ENCODE results near the gene USP12. TPM values are rescaled to one million over a fixed set of nuclear protein-coding genes. Genes with fewer than 3 reads are reported as not detected.
"Not testable (repeated sequence)": the region's sequence is repeated elsewhere in the genome, so short reads cannot be mapped to it uniquely, and the experiment has no call there.

The USP12 gene
- total RNA-seq, 1 donor, result 52.4 TPM

DNA sequence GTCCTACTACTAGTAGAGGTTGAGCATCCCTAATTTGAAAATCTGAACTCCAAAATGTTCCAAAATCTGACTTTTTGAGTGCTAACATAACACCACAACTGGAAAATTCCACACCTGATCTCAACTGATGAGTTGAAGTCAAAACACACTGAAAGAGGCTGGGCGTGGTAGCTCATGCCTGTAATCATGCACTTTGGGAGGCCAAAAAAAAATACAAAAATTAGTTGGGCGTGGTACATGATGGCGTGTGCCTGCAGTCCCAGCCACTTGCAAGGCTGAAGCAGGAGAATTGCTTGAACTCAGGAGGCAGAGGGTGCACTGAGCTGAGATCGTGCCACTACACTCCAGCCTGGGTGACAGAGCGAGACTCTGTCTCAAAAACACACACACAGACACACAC lies 29.9 kb downstream of the USP12 start:
- Histone ChIP-seq H3K27me3 (ENCODE audit: insufficient read depth, low read length) (no peaks in the 10 kb centered on the region), H3K4me3 (ENCODE audit: low read length) (no peak overlapping the region), H3K9me3 (ENCODE audit: low read depth, low read length) (no peaks in the 10 kb centered on the region), H3K4me1 (ENCODE audit: insufficient read depth, low read length) (no peaks in the 10 kb centered on the region)

DNA sequence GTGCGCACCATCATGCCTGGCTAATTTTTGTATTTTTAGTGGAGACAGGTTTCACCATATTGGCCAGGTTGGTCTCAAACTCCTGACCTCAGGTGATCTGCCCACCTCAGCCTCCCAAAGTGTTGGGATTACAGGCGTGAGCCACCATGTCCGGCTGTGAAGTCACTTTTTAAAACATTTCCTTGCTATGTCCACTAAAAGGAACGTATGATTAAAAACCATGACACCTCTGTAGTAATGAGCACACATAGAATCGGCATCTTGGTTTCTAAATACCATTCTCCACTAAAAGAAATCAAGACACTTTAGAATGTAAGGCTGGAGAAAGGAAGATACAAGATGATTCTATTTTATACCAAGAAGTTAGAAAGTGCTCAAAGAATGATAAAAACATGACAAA lies 30.5 kb downstream of the USP12 start:
- not testable (repeated sequence) for H3K27me3 ChIP-seq (ENCODE audit: insufficient read depth, low read length); H3K4me1 ChIP-seq (ENCODE audit: insufficient read depth, low read length)

DNA sequence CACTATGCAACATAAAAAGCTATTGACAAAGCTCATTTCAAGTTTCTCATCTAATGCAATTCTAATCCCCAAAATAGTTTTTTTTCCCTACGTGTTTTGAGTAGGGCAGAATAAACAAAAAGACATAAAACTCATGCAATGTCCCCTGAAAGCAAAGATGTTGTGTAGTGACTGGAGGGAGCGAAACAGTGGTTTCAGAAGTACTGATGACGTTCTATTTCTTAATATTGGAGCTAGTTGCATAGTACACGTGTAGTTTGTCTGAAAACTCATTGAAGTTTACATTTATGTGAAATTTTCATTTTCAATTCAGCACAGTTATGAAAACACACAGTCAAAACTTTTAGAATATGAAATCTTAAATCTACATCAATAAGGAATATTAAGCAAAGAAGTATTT lies 31.6 kb downstream of the USP12 start:
- Histone ChIP-seq H3K4me1 (ENCODE audit: insufficient read depth, low read length) (no peaks in the 10 kb centered on the region), H3K27me3 (ENCODE audit: insufficient read depth, low read length) (no peaks in the 10 kb centered on the region), H3K4me3 (ENCODE audit: low read length) (no peak overlapping the region), H3K9me3 (ENCODE audit: low read depth, low read length) (no peaks in the 10 kb centered on the region)

More for the DNA sequence above, 30.5 kb downstream of the USP12 start:
- not testable (repeated sequence) for H3K4me3 ChIP-seq (ENCODE audit: low read length); H3K9me3 ChIP-seq (ENCODE audit: low read depth, low read length)

DNA sequence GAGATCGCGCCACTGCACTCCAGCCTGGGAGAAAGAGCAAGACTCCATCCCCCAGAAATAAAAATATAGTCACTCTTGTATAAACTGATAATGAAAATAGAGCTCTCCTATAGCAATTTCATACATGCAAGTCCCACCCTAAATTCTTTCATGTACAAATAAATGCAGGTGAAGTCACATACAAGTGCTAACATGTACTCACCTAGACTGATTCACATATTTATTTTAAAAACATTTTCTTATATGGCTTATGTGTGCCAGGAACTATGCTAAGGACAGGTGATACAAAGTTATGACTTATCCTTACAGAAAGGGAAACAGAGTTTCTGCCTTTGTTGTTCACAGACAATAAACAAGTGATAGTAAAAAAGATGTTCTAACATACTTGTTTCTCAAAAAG lies 32.0 kb downstream of the USP12 start:
- H3K9me3 ChIP-seq (ENCODE audit: low read depth, low read length), result no peaks in the 10 kb centered on the region
- no peaks in the 10 kb centered on the region for H3K4me1 ChIP-seq (ENCODE audit: insufficient read depth, low read length)
- H3K4me3 ChIP-seq (ENCODE audit: low read length), result no peak overlapping the region
- H3K27me3 ChIP-seq (ENCODE audit: insufficient read depth, low read length), result no peaks in the 10 kb centered on the region

DNA sequence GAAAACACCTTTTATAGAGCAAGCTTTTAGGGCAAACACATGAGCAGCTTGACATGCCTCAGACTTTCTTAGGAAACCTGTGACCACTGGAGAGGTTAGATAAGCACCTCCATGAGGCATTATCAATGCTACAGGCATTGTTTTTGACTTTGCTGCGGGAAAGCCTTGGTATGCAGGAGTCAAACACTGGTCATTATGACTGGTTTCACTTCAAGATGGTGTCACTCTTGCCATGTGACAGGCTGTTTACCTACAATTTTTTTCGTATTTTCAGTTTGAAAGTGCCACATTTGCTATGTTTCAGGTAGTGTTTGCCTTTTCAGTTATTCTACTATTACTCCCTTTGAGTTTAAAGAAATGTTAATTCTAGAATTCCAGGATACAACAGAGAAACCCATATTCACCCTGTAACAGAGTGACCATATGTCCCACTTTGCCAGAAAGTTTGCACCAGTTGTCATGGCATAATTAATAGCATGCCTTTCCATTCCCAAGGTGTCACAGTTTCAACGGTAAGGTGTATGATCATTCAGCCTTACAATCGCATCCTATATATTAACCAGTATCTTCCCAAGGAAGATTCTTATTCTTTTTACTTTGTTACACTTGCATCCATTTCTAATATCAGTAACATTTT lies 33.0 kb downstream of the USP12 start:
- H3K27me3 ChIP-seq (ENCODE audit: insufficient read depth, low read length), result no peaks in the 10 kb centered on the region
- no peaks in the 10 kb centered on the region for H3K4me1 ChIP-seq (ENCODE audit: insufficient read depth, low read length)
- H3K9me3 ChIP-seq (ENCODE audit: low read depth, low read length), result no peaks in the 10 kb centered on the region
- no peak overlapping the region for H3K4me3 ChIP-seq (ENCODE audit: low read length)

- no peaks in the 10 kb centered on the region for H3K27me3 ChIP-seq (ENCODE audit: insufficient read depth, low read length)
- H3K9me3 ChIP-seq (ENCODE audit: low read depth, low read length), result no peaks in the 10 kb centered on the region
- H3K4me3 ChIP-seq (ENCODE audit: low read length), result no peak overlapping the region
- peaks cover 2% of the 10 kb centered on the region for H3K4me1 ChIP-seq (ENCODE audit: insufficient read depth, low read length)
Measured at GRCh38 chr13:27137759-27138158, 33.9 kb downstream of the USP12 start.

GRCh38 chr13:27135023-27135422 lies 36.6 kb downstream of the USP12 start:
- Histone ChIP-seq H3K9me3 (ENCODE audit: low read depth, low read length) (peaks cover 8% of the 10 kb centered on the region), H3K4me1 (ENCODE audit: insufficient read depth, low read length) (peaks cover 13% of the 10 kb centered on the region), H3K27me3 (ENCODE audit: insufficient read depth, low read length) (no peaks in the 10 kb centered on the region), H3K4me3 (ENCODE audit: low read length) (no peak overlapping the region)

DNA sequence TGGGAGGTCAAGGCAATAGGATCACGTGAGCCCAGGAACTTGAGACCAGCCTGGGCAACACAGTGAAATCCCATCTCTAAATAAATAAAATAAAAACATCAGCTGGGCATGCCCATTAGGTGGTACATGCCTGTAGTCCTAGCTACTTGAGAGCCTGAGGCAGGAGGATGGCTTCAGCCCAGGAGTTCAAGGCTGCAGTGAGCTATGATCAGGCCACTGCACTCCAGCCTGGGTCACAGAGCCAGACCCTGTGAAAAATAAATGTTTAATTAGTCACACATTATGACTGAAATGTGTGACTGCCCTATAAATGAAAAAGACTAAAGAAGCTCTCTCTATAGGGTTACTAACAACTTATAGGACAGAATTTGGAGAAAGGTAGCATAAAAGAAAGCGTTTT lies 37.7 kb downstream of the USP12 start:
- H3K4me3 ChIP-seq (ENCODE audit: low read length), result no peak overlapping the region
- peaks cover 13% of the 10 kb centered on the region for H3K4me1 ChIP-seq (ENCODE audit: insufficient read depth, low read length)

DNA sequence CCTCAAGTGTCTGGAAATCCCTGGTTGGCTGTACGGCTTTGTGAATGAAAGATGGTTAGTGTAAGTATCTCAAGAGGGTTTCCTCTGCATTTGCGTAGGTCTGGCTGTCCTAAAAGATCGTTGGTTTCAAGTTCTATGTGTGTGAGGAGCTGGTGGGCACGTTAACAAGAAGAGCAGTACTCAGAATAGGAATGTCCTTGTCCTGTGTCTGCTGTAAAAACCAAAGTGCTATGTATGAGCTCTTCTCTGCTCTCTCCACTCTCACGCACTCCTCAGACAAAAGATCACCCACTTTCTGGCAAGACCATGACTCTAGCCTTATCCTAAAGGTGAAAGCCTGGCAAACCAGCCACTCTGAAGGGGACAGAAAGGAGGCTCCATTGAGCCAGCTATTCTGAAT lies 39.1 kb downstream of the USP12 start:
- no peaks in the 10 kb centered on the region for H3K27me3 ChIP-seq (ENCODE audit: insufficient read depth, low read length)
- H3K4me1 ChIP-seq (ENCODE audit: insufficient read depth, low read length), result peaks cover 13% of the 10 kb centered on the region
- H3K4me3 ChIP-seq (ENCODE audit: low read length), result no peak overlapping the region
- H3K9me3 ChIP-seq (ENCODE audit: low read depth, low read length), result peaks cover 8% of the 10 kb centered on the region

More for the DNA sequence above, 37.7 kb downstream of the USP12 start:
- Histone ChIP-seq H3K9me3 (ENCODE audit: low read depth, low read length) (peaks cover 8% of the 10 kb centered on the region), H3K27me3 (ENCODE audit: insufficient read depth, low read length) (no peaks in the 10 kb centered on the region)

GRCh38 chr13:27131906-27132305 lies 39.7 kb downstream of the USP12 start:
- Histone ChIP-seq H3K9me3 (ENCODE audit: low read depth, low read length) (peaks cover 8% of the 10 kb centered on the region), H3K27me3 (ENCODE audit: insufficient read depth, low read length) (no peaks in the 10 kb centered on the region), H3K4me3 (ENCODE audit: low read length) (no peak overlapping the region), H3K4me1 (ENCODE audit: insufficient read depth, low read length) (peaks cover 13% of the 10 kb centered on the region)

DNA sequence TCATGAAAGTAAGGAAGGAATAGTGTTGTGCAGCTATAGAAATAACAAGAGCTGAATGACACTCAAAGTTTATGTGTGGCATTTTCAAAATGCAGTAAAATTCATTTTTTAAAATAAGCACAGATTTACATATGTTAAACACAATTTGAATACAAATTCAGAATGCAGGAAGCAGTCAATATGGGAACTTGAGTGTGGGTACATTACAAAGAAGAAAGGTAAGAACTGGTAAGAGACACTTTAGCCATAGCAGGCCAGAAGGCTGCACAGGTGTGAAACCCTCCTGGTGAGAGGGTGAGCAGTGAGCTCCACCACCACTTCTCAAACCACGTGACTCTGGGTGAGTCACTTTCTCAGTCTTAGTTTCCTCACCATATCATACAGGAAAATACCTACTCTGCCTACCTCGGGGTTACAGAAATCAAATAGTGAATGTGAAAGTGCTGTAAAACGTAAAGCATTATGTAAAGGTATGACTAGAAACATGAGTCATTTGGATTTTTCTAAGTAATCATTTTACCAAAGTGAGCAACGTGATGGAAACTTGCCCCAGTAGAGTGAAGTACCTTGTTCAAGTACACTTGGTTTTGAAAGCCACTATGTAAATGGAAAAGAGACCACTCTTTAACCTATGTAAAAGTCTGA lies 40.5 kb downstream of the USP12 start:
- Histone ChIP-seq H3K4me3 (ENCODE audit: low read length) (no peak overlapping the region), H3K27me3 (ENCODE audit: insufficient read depth, low read length) (no peaks in the 10 kb centered on the region), H3K4me1 (ENCODE audit: insufficient read depth, low read length) (peaks cover 16% of the 10 kb centered on the region), H3K9me3 (ENCODE audit: low read depth, low read length) (peaks cover 8% of the 10 kb centered on the region)

- Histone ChIP-seq H3K9me3 (ENCODE audit: low read depth, low read length) (peaks cover 8% of the 10 kb centered on the region), H3K4me3 (ENCODE audit: low read length) (no peak overlapping the region), H3K4me1 (ENCODE audit: insufficient read depth, low read length) (peaks cover 16% of the 10 kb centered on the region), H3K27me3 (ENCODE audit: insufficient read depth, low read length) (no peaks in the 10 kb centered on the region)
Measured at GRCh38 chr13:27130223-27130978, 41.2 kb downstream of the USP12 start.

DNA sequence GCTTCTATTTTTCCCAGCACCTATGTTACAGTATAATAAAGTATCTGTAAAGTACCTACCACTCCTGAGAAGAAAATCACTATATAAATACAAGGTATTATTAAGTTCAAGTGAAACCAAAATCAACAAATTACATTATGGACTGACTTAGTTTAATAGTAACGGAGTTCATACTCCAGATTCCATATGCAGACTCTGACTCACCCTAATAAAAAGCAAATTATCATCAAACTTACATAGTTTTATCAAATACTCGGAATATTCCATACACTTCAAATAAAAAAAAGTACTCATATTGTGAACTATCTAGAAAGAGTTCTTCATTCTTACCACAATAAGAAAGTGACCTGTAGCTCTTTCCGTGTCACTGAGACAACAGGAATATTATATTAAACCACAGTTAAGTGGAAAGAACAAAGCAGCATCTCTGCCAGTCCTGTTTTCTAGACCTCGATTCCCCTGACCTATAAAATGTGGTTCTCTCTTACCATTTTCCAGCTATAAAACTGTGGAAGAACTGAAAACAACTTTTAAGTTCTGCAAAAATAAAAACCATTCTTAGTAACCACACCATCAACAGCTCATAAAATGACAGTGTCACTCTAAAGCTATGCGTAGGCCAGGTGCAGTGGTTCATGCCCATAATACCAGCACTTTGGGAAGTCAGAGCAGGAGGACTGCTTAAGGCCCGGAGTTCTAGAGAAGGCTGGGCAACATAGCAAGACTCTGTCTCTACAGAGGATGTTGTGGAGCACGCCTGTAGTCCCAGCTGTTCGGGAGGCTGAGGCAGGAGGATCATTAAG lies 42.6 kb downstream of the USP12 start:
- H3K27me3 ChIP-seq (ENCODE audit: insufficient read depth, low read length), result no peaks in the 10 kb centered on the region
- peaks cover 16% of the 10 kb centered on the region for H3K4me1 ChIP-seq (ENCODE audit: insufficient read depth, low read length)
- H3K4me3 ChIP-seq (ENCODE audit: low read length), result no peak overlapping the region

DNA sequence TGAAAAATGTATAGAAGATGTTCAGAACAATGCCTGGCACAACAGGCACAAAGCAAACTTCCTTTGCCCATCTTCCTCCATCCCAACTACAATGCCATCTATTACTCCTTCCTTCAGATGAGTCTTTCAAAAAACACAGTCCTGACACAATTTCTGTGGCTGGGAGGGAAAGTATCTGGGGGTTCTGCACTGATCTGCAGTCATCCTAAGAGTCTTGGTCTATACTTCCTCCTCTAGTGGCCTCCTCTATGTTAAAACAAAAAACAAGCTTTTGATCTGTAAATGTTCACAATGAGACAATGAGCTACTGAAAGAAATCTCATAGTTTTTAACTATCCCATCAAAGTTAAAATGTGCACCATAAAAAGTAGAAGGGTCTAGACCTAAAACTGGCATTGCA lies 44.8 kb downstream of the USP12 start:
- Histone ChIP-seq H3K9me3 (ENCODE audit: low read depth, low read length) (peaks cover 22% of the 10 kb centered on the region), H3K4me3 (ENCODE audit: low read length) (no peak overlapping the region), H3K4me1 (ENCODE audit: insufficient read depth, low read length) (peaks cover 11% of the 10 kb centered on the region), H3K27me3 (ENCODE audit: insufficient read depth, low read length) (no peaks in the 10 kb centered on the region)

More for the DNA sequence above, 42.6 kb downstream of the USP12 start:
- peaks cover 18% of the 10 kb centered on the region for H3K9me3 ChIP-seq (ENCODE audit: low read depth, low read length)
